Lung (tissue), 12 donors: ENCODE measurements around the gene RFX4. TPM values are rescaled to one million over a fixed set of nuclear protein-coding genes. Genes with fewer than 3 reads are reported as not detected.

Experiments
- ATAC-seq: fragments of 200-7000 bp; cut with Tn5 transposase; one replicate; pipeline ENCODE4 v1.9.1; 2020; ENCODE audit warnings: moderate number of reproducible peaks; ENCODE audit not compliant: insufficient read depth, low FRiP score
- DNase-seq, 3 donors: peaks; one replicate each; pipeline ENCODE4 v3.0.0-alpha.2; 2013 to 2017
- H3K27ac ChIP-seq, 2 donors: one replicate each; pipeline ENCODE4 v1.5.1; 2013; ENCODE audit warnings: mild to moderate bottlenecking in 2 of 2, moderate library complexity in 2 of 2, control low read depth in 1 of 2, inconsistent platforms in 1 of 2, low read depth in 1 of 2, low read length in 1 of 2
- H3K27me3 ChIP-seq, 3 donors: one replicate each; pipeline ENCODE4 v1.5.1; 2013; ENCODE audit warnings: low read length in 2 of 3; ENCODE audit not compliant: control insufficient read depth in 3 of 3, insufficient read depth in 3 of 3
- H3K36me3 ChIP-seq, 4 donors: one replicate each; pipeline ENCODE4 v1.5.1; 2013; ENCODE audit warnings: low read length in 4 of 4, mild to moderate bottlenecking in 1 of 4, moderate library complexity in 1 of 4; ENCODE audit not compliant: control insufficient read depth in 4 of 4, insufficient read depth in 4 of 4
- H3K4me1 ChIP-seq, 5 donors: one replicate each; pipeline ENCODE4 v1.5.1; 2013; ENCODE audit warnings: low read length in 5 of 5, mild to moderate bottlenecking in 2 of 5, moderate library complexity in 1 of 5; ENCODE audit not compliant: control insufficient read depth in 5 of 5, insufficient read depth in 5 of 5
- H3K4me3 ChIP-seq: one replicate; pipeline ENCODE4 v1.5.1; 2013; ENCODE audit warnings: mild to moderate bottlenecking, control low read depth, moderate library complexity
- H3K9ac ChIP-seq, 2 donors: one replicate each; pipeline ENCODE4 v1.5.1; 2013; ENCODE audit warnings: low read length in 2 of 2, control low read depth in 1 of 2; ENCODE audit not compliant: insufficient read depth in 1 of 2
- H3K9me3 ChIP-seq, 4 donors: one replicate each; pipeline ENCODE4 v1.5.1; 2013; ENCODE audit warnings: low read length in 3 of 4, mild to moderate bottlenecking in 1 of 4, moderate library complexity in 1 of 4; ENCODE audit not compliant: control insufficient read depth in 4 of 4, insufficient read depth in 3 of 4
- CTCF ChIP-seq: IDR thresholded peaks from 2 replicates; pipeline ENCODE4 v1.5.1; 2012; ENCODE audit warnings: mild to moderate bottlenecking; ENCODE audit errors: control extremely low read depth, extremely low read depth
- WGBS, 2 donors: extraction: QIAGEN DNeasy Blood & Tissue Kit; methylation state at CpG; one replicate each; pipeline ENCODE4 v1.1.7; 2013; 5-methylcytosine and 5-hydroxymethylcytosine counted together
- polyA plus RNA-seq, 2 donors: library from polyadenylated mRNA; stranded (reverse); fragments of 200-250 nt; gene quantifications; one replicate each; pipeline ENCODE4 v1.2.1, GENCODE V29; 2013
- total RNA-seq, 2 donors: library from RNA; depleted of rRNA in 1 of 2; stranded (reverse); fragments of >200 nt in 1 of 2; gene quantifications; one replicate each; pipeline ENCODE4 v1.2.1, GENCODE V29; 2014 to 2021
- donor health status: control.
- donor health status: control.
- donor health status: Bipolar disorder and iron deficiency.
- donor health status: healthy.
- donor health status: DM: yes; HTN: yes; CAD: no.

RFX4 gene
- total and polyA plus RNA-seq, 4 donors = not detected

GRCh38 chr12:106710143-106710893 is 127.5 kb downstream of the RFX4 start:
- Histone ChIP-seq H3K9ac (no peak overlapping the region), H3K9me3 (peaks cover 0 to 4% (median 0%) of the 10 kb centered on the region in 4 donors), H3K27me3 (peaks cover 0 to 51% (median 3%) of the 10 kb centered on the region in 3 donors), H3K36me3 (no peaks in the 10 kb centered on the region), H3K4me1 (no peaks in the 10 kb centered on the region), H3K4me3 (no peak overlapping the region), H3K27ac (no peak overlapping the region)
- DNase-seq = no peak
- no peak for TF ChIP-seq CTCF
- ATAC-seq = no peak
- WGBS, 2 donors = 61 to 63% methylated on average over 10 of the region's 10 CpGs

GRCh38 chr12:106711316-106711715 is 128.5 kb downstream of the RFX4 start:
- Histone ChIP-seq H3K27me3 (peaks cover 0 to 50% (median 0%) of the 10 kb centered on the region in 3 donors), H3K27ac (no peak overlapping the region), H3K9me3 (peaks cover 0 to 4% (median 0%) of the 10 kb centered on the region in 4 donors), H3K9ac (no peak overlapping the region), H3K4me3 (no peak overlapping the region), H3K4me1 (no peaks in the 10 kb centered on the region), H3K36me3 (no peaks in the 10 kb centered on the region)
- 72 to 81% methylated on average over 3 of the region's 3 CpGs for WGBS, 2 donors
- no peak for TF ChIP-seq CTCF
- ATAC-seq (no peak), DNase-seq (no peak)

GRCh38 chr12:106712768-106713167 is 130.0 kb downstream of the RFX4 start:
- Histone ChIP-seq H3K27me3 (peaks cover 0 to 39% (median 0%) of the 10 kb centered on the region in 3 donors), H3K4me3 (no peak overlapping the region), H3K9me3 (peaks cover 0 to 4% (median 0%) of the 10 kb centered on the region in 4 donors), H3K27ac (no peak overlapping the region), H3K36me3 (no peaks in the 10 kb centered on the region), H3K9ac (no peak overlapping the region), H3K4me1 (no peaks in the 10 kb centered on the region)
- ATAC-seq = no peak
- no peak for TF ChIP-seq CTCF
- 94 to 97% methylated on average over 8 of the region's 8 CpGs for WGBS, 2 donors
- DNase-seq = no peak
